Activated T-cell treated with anti-CD3 and anti-CD28 coated beads for 24 hours (primary cell): ENCODE measurements around the gene ARAP1.

Source experiments
- DNase-seq: peaks from one replicate; pipeline ENCODE4 v3.0.0-alpha.2; 2020; ENCODE audit warnings: low read depth

Gene ARAP1

DNA sequence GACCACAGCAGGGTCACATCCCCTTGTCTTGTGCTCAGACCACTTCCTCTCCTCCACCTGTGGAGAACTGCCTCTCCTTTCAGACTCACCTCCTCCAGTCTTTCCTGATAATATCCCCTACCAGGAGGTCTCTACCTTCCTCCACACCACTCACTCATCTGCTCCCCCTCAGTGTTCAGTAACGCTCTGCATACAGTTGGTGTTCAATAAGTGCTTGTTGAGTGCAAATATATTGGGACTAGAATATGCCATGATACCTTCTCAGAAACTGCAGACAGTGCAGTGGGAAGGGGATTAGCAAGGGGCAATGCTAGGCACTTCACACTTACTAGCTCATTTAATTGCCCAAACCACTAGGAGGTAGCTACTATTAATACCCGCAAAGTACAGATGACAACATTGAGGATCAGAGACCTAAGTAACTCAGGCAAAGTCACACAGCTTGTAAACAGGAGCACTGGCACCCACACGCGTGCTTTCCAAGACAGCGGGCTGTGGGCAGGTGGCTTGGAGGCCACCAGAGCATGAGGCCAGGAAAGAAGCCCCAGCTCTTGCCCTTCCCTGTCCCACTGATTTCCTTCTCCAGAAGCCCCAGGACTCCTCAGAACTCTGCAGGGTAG, 69.9 kb downstream of the ARAP1 start:
- DNase-seq = no peak

DNA sequence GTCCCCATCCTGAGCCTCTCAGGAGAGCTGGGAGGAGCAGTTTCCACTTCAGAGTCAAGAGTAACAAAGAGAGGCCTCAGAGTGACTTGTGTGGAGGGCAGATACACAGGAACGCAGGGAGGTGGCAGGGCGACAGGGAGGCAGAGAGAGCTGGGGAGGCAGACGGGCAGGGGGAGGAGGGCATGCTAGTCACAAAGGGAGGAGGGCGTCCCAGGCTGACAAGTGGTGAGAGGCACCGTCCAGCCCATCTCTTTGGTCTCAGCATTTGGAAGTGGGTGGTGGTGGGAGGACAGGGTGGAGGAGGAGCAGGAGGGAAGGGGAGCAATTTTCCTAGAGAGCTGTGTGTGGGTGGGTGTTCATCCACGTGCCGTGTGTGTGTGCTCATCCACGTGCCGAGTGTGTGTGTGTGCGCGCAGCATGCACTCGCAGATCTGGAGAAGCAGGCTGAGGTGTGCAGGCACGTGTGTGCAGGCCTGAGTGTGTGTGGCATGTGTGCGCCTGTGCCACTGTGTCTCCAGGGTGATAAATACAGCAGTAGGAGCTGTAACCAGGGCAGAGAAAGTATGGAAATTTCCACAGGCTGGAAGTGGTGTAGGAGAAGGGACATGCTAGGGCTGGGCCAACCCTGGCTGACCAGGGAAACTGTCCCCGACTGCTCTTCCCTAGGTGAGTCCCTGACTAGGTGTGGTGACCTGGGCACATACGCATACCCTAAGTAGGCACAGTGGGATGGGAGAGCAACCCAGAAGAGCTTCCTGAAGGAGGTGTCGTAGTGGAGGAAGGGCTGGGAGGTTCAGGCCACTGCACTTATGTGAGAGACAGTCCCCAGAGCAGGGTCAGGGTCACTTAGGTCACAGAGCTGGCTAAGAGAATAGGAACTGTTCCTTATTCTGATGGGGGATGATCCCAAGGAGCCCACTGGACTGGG, 70.7 kb downstream of the ARAP1 start:
- no peak for DNase-seq

DNA sequence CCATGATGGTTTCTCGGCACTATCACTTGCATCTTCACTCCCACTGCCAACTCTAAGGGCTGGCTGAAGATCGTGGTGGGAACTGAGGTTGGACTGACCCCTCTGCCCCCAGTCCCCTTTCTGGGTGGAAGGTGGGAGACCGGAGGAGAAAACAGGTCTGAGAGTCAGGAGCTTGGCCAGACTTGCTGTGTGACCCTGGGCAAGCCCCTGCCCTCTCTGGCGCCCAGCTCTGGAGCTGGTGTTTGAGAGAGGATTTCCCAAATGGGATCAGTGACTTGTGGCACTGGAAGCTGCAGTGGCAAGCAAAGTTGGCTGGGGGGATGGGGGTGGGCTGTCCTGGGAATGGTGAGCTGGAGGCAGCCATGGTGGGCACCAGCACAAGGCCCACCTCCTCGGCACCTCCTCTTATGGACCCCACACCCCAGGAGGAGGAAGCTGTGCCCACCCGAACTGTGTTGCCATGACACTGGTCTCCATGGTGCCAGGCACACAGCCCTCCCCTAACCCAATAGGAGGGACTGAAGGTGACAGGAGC, 71.5 kb downstream of the ARAP1 start:
- DNase-seq = no peak

DNA sequence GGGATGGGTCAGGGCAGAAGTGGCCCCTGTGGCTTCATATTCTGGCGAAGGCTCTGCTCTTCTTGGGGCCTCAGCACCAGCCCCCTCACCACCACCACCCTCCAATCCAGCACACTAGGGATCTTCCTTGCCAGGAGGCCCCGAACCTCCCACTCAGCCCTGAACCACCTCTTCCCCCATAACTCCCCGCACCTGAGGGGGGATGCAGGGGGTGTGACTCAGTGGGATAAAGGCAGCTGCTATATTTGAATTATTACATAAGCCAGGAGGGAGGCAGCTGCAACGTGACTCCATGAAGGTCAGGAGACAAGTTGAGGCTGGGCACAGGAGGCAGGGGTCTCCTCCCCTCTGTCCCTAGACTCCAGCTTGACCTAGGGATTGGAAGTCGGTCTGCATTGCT, 72.3 kb downstream of the ARAP1 start:
- DNase-seq = no peak

DNA sequence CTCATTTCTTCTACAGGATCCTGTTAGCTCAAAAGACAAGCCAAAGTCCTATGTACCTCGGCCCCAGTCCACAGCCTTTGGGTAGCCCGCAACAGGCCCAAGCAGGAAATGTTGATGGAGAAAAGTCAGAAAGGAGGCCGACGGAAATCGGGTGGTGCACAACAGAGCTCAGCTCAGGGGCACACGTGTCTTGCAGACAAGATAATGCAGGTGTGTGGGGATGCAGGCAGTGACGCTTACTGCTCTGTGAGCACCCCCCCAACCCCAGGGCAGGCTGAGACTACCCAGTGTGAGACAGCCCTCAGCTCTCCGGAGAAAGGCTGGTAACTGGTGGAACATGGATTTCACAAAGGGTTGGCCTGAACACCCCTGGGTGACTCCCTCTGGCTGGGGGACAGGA, 73.7 kb downstream of the ARAP1 start:
- DNase-seq = no peak

DNA sequence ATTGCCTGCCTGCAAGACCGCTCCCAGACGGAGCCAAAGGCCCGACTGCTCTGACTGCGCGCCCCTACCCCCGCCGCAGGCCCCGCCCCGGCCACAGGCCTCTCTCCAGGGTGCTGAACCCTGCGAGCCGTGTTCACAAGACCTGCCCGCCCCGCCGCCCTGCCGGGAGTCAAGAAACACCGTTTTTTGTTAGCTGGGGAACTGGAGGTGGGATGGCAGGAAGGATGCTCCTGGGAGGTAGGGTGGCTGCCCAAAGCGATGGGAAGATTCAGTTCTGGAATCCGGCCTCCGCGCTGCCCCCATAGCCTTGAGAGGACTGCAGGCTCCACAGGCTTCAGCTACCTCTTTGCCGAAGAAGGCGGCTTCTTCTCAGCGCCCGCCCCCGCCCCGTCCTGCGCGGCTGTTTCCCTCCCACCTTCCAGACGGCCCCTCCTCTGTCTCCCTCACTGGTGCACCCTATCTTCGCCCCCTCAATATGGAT, 75.3 kb downstream of the ARAP1 start:
- DNase-seq = peak; percentile 55

DNA sequence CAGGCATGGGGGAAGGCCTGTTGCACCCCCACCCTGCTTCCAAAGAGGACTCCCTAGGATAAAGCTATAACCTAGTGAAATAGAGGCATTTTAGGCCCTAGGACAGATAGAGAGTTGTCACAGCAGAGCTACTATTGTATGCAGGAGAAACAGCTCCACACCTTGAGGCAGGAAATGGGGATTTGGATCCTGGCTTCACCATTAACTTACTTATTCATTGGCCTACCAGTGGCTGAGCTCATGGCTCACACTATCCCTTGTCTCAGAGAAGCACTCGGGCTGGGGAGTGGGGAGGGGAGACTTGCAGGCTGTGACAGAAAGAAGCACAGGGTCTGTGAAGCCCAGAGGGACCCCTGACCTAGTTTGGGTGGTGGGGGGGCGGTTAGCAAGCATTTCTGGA, 77.0 kb downstream of the ARAP1 start:
- DNase-seq = no peak

DNA sequence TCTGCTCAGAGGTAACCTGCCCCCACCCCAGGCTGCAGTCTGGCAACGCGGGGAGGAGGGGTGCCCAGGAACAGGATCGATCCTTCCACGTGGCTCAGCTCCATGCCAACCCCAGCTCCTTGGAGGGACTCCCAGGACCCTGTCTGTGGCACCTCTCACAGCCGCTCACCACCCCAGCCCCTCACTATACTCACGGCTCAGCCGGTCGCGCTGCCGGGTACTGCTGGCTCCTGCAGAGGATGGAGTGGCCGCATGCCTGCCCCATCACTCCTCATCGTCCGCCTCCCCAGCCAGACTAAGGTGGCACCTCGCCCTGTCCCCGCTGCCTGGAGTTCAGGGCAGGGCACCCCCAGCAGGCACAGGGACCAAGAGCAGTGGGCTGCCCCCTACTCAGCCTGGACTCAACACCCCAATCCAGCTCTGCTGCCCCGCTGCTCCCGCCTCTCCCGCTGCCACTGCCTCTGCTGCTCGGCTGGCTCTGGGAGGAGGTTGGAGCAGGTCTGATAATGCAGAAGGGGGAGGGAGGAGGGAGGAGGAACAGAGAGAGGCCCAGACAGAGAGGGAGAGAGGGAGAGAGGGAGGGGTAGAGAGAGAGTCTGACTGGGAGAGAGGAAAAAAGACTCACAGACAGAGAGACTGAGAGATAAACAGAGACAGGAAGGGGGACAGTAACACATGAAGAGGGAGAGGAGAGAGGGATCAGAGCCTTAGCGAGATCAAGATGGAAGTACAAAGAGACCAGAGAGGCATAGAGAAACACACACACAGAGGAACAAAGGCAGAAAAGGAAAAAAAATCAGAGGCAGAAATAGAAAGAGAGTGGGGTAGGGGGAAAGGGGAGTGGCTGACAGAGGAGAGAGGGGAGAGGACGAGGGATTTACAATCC, 78.0 kb downstream of the ARAP1 start, which contains the start of gene PDE2A:
TSS of gene PDE2A (minus strand) at position 480 of the 886 bp plus-strand sequence. CDS start at position 265, 215 bp downstream.
- no peak for DNase-seq

DNA sequence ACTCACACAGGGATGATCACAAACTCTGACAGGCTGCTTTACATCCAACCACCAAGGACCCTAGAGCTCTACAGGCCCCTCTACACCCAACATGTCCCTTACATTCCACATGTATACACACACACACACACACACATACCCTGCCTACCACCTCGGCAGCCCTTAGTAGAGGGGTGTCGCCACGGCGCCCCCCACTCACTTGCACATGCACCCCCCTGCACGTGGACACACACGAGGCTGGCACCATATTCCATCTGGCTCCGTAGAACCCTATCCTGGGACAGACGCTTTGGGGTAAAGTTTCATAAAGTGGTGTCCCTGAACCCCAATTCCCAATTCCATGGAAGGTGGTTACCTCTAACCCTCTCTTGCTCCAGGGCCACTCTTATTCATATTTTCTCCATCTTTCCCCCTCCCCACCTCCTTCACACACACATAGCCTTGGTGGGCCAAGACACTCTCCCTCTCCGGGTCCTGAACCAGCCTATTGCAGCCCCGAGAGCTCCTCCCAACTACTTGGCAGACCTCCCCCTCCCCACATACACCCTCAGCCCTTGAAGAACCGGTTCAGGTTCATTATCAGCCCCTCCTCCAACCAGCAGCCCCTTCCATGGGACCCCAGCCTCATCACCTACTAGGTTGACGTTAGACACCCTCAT, 78.8 kb downstream of the ARAP1 start:
- no peak for DNase-seq

DNA sequence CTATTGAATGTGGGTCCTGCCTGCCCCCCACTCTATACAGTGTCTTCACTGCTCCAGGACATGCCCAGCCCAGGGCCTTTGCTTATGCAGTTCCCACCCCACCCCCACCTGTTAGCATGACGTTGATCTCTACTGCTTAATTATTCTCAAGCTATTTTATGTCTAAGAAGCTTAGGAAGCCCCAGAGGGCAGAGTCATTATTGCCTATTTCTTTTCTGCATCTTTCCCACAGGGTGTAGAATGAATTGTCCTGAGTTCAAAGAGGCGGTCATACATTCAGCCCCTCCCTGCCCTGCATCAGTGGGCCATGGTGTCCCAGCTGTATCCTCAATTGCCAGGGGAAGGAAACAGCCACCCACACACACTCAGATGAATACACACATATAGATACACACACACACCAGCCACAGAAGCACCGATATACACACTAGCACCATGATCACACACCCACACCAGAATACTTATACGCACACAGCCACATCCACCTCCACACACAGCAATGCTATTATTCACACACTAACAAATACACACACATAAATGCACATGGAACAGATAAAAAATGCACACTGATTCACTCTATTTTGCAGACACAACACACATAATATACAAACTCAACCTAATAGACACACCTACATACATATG, 79.5 kb downstream of the ARAP1 start:
- no peak for DNase-seq

DNA sequence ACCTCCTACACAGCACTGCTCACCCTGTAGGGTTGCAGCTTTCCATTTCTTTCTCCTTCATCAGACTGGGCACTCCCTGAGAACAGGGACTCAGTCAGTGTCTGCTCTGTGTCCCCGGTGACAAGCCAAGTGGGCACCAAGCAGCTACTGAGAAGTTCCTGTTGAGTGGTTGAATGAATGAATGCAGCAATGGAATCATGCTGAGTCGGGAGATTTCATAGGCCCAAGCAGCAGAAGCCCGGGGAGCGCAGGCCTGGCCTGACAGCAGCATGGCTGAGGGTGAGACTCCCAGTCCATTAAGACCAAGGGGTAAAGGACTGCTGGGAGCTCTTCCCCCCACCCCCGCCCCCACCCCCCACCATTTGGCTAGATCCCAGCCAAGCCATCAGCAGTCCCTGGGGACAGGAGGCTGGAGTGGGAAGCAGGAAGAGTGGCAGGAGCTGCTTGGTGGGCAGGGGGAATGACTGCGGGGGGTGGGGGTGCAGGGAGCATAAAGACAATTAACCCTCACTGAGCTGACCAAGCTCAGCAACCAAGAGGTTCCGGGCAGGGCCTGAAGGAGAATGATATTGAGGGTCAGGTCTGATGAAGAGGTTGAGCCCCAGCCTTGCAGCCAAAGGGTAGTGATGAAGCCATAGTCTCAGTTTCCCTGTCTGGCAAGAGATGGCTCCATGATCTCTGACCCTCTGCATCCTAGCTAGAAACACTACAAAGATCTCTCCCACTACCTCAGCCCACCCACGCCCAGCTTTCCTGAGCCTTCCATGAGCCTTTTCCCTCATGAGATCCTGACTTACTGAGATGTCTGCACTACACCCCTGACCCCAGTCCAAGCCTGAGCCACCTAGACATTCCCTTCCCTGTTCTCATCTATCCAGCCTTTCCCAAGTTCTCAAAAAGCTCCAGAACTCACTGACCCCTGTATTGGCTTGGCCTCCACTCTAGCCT, 80.8 kb downstream of the ARAP1 start:
- DNase-seq = no peak

DNA sequence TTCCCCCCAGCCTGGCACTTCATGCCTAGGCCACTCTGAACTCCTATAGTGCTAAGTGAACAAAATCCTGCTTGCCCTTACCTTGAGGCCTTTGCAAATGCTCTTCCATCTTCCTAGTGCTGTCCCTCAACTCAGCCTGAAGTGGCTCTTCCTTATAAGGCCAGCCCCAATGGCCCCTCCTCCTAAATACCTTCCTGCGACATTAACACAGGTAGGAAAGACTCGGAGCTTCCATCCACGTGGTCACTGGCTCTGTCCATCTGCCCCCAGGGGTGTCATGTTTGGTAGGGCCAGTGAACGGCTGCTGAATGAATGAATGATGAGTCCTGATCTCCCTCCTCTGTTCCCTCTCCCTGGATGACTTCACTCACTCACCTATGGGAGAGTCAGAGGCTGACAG, 82.2 kb downstream of the ARAP1 start:
- DNase-seq = no peak

DNA sequence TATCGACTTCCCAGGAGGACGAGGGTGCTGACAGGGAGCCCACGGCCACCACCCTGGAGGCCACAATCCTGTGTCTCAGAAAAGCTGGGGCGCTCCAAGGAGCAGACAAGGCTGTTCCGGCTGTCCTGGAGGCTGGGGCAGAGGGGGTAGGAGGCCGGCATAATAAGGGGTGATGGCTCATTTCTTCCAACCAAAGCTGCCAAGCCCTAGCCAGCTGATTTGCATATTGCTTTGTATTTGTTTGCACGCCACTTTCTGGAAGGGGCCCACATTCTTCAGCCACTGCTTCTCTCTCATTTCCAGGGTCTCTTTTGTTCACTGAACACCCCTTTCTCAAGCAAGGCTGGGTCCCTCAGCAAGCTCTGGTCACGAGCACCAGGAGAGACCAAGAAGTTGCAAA, 82.7 kb downstream of the ARAP1 start:
- DNase-seq = no peak

DNA sequence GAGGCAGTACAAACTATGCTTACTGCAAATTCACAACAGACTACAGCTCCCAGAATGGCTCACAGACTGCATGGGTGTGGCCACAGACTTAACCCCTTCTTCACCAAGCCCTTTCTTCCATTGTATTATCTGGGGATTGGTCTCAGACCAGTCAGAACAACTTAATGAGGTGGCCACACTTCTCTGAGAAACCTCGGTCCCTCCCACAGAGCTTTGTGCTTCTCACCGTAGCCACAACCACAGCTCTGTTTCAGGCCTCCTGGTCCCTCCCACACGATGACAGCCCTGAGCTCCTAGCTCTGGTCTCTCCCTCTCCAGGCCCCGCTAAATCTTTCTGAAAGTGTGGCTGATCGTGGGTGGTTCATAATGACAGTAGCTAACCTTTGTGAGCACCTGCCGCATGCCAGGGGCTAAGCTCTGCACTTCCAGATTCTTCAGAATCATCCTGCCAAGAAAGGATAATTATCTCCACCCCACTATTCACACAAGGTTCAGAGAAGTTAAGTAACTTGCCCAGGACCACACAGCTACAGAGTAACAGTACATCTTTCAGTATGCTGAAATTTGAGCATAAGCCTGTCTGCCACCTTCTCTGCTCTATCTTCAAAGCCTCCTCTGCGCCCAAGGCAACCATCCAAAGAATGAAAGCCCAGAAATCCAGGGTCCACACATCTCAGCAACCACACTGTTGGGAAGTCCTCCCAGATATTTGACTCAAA, 83.4 kb downstream of the ARAP1 start:
- DNase-seq = peak; percentile 37

DNA sequence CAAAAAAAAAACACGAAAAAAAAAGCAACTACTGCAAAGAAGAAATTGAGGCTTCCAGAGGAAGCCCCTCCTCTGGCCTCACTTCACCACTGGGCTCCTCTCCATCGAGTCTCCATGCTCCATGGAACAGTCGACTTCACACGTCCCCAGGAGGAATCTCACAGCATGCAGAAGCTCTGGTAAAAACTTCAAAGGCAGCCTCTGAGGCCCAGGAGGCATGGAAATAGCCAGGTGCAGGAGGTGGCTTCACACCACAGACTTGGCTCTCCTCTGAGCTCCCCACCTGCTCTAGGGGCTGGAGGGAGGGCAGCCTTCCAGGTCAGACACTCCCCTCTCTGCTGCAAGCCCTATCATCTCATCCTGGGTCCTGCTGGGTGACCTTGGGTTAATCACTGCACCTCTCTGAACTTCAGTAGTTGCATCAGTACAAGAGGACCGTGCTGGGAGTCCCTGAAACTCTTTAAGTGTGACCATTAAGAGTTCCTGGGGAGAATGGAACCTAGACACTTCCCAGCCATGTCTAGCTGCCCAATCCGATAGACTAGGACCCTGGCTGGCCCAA, 86.2 kb downstream of the ARAP1 start:
- DNase-seq = no peak

DNA sequence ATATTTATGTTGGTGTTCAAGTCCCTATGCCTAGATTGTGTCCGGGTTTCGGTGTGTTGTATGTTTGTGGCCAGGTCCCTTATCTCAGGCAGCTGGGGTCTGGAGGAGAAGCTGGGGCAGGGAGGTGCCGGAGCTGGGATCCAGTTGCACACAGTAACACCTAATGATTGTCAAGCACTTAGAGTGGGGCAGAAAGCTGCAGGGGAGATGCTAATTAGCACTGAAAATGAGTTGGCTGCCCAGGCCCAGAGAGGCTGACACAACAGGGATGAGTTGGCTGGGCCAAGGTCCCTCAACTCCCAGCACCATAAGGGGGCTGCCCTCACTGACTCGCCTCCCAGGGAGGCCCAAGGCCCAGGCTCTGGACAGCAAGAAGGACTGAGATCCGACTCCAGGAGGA, 90.2 kb downstream of the ARAP1 start:
- no peak for DNase-seq

DNA sequence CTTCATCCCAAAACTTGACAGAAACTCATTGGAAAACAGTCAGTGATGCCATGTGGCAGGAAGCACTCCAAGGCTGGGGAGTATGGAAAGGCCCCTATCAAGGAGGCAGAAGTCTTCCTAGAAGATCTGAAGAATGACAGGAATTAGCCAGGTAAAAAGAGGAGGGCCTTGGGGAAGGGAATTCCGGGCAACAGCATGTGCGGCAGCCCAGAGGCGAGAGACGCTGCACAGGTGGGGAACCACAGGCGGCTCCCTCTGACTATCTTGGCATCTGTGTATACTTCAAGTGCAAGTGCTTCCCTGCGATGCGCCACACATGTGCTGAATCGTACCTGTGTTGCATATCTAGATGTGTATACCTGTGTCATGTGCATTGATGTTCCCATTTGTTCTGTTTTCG, 90.7 kb downstream of the ARAP1 start:
- no peak for DNase-seq

DNA sequence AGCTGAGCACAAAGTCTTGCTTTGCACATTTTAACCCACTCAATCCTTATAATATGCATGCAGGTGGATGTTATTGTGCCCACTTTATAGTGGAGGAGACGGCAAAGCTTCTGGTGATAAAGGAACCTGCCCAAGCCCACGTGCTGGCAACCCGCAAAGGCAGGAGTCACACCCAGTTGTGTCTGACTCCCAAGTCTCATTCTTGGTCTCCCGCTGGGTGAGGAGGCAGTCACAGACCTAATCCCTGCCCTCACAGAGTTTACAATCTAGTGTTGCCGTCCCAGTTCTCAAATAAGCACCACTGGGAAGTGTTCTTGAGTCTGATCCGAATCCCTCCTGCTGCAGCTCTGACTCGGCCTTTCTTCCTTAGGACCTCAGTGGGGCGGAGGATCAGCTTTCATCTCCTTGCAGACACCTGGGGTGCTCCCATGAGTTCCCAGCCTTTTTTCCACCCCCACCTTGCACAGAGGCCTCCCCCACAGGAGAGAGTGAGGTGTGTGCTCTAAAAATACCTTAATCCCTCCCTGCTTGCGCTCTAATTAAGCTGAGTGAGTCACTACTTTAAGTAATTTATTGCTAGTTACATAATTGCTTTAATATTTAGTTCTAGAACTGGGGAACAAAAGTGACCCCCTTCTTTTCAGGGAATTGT, 93.1 kb downstream of the ARAP1 start:
- no peak for DNase-seq
